ENCODE measurements around the gene NR3C1.

NR3C1 gene

GRCh38 chr5:143249851-143250250, 153.6 kb downstream of the NR3C1 start:
- no peak for DNase-seq

GRCh38 chr5:143248822-143249579, 154.5 kb downstream of the NR3C1 start:
- DNase-seq = no peak

GRCh38 chr5:143248391-143248790, 155.1 kb downstream of the NR3C1 start:
- no peak for DNase-seq

GRCh38 chr5:143247134-143247815, 156.2 kb downstream of the NR3C1 start:
- DNase-seq = no peak

- no peak for DNase-seq
Measured at GRCh38 chr5:143245929-143246561, 157.4 kb downstream of the NR3C1 start.

- DNase-seq = no peak
Measured at GRCh38 chr5:143244990-143245389, 158.5 kb downstream of the NR3C1 start.

GRCh38 chr5:143244000-143244736, 159.3 kb downstream of the NR3C1 start:
- no peak for DNase-seq

- no peak for DNase-seq
Measured at GRCh38 chr5:143243103-143243502, 160.4 kb downstream of the NR3C1 start.

- no peak for DNase-seq
Measured at GRCh38 chr5:143241892-143242291, 161.6 kb downstream of the NR3C1 start.

GRCh38 chr5:143239882-143240518, 163.5 kb downstream of the NR3C1 start:
- no peak for DNase-seq

GRCh38 chr5:143238620-143239019, 164.9 kb downstream of the NR3C1 start:
- DNase-seq = no peak

- no peak for DNase-seq
Measured at GRCh38 chr5:143237664-143238063, 165.8 kb downstream of the NR3C1 start.

GRCh38 chr5:143236682-143237081, 166.8 kb downstream of the NR3C1 start:
- no peak for DNase-seq

- DNase-seq = no peak
Measured at GRCh38 chr5:143235423-143235822, 168.1 kb downstream of the NR3C1 start.

- no peak for DNase-seq
Measured at GRCh38 chr5:143234162-143234842, 169.2 kb downstream of the NR3C1 start.

GRCh38 chr5:143233031-143233430, 170.5 kb downstream of the NR3C1 start:
- no peak for DNase-seq

- DNase-seq = no peak
Measured at GRCh38 chr5:143231973-143232812, 171.3 kb downstream of the NR3C1 start.

- no peak for DNase-seq
Measured at GRCh38 chr5:143231416-143231815, 172.1 kb downstream of the NR3C1 start.

GRCh38 chr5:143230676-143230996, 172.8 kb downstream of the NR3C1 start:
- no peak for DNase-seq

- no peak for DNase-seq
Measured at GRCh38 chr5:143229896-143230675, 173.4 kb downstream of the NR3C1 start.
